HG02840 (cell line): ENCODE results near the gene PHTF1.

ENCODE experiments used
- ATAC-seq: cut with Tn5 transposase; IDR thresholded peaks from one replicate; pipeline ENCODE4 v1.9.1; 2021; ENCODE audit warnings: mild to moderate bottlenecking, moderate library complexity, moderate number of reproducible peaks; ENCODE audit not compliant: unreplicated experiment, low FRiP score

The PHTF1 gene

DNA sequence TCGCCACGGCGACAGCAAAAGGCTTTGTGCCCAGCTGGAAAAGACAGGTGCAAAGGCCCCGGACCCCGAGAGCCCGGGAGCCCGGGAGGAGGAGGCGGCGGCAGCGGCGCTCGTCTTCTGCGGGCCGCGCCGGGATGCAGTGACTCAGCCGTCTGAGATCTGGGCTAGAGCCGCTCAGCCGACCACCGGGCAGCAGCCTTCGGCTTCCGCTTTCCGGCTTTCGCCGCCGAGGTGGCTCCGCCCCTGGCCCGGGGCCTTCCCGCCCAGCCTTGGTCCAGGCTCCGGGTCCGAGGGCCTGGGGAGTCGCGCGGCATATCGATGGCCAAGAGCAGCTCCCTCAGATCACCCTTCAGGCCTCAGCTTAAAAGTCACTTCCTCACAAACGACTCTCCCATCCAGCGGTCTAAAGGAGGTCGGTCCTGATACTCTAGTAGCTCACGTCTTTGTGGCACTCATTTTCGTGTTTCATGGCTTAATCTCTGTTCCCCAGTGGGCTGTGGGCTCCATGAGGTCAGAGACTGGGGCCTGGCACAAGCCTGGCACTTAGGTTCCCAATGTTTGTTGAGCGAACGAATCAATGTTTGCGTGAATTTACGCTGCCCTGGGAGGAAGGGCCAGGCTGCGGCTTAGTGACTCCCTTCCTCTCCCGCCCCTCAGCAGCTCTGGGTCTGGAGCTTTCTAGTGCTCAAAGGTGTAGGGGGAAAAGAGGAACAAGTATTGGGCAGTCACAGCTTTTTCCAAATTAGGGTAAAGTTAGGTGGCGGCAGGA lies at the start of gene PHTF1:
Gene PHTF1 (minus strand): TSS at position 154 of the 769 bp plus-strand sequence. CDS start 783 bp downstream, outside the sequence.
- peak; percentile 85 for ATAC-seq

DNA sequence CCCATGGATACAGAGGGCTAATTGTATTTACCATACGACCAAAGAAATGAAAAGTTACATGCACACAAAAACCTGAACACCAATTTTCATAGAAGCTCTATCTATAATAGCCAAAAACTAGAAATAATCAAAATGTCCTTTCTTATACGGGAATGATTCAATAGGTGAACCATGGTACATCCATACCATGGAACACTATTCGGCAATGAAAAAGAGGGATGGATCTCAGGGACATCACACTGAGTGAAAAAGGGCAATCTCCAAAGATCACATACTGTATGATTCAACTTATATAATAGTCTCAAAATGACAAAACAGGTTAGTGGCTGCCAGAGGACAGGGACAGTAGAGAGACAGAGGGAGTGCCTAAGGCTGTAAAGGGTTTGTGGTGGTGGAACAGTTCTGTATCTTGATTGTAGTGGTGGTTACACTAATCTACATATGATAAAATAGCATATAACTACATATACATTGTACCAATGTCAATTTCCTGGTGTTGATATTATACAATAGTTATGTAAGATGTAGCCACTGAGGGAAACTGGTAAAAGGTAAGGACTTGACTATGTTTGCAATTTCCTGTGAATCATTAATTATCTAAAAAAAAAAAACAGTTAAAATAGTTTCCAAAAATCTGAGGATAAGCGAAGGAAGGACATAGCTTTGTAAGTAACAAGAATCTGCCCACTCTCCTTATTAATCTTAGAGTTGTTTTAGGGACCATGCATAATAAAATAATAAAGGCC lies 49.3 kb upstream of the PHTF1 start:
- ATAC-seq, result no peak

GRCh38 chr1:113805639-113806038 lies 46.4 kb upstream of the PHTF1 start:
- no peak for ATAC-seq

DNA sequence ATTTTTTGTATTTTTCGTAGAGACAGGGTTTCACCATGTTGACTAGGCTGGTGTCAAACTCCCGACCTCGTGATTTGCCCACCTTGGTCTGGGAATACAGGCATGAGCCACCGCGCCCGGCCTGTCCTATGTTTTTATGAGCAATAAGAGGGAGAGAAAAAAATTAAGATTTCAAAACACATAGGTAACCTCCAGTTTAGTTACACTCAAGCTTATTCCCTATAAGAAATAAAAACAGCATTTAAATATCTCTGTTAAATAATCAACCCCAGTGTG lies 45.9 kb upstream of the PHTF1 start:
- ATAC-seq, result no peak

GRCh38 chr1:113804421-113805255 lies 45.4 kb upstream of the PHTF1 start:
- no peak for ATAC-seq

GRCh38 chr1:113802367-113803007 lies 43.2 kb upstream of the PHTF1 start:
- ATAC-seq, result no peak

GRCh38 chr1:113800487-113800886 lies 41.2 kb upstream of the PHTF1 start:
- ATAC-seq, result no peak

DNA sequence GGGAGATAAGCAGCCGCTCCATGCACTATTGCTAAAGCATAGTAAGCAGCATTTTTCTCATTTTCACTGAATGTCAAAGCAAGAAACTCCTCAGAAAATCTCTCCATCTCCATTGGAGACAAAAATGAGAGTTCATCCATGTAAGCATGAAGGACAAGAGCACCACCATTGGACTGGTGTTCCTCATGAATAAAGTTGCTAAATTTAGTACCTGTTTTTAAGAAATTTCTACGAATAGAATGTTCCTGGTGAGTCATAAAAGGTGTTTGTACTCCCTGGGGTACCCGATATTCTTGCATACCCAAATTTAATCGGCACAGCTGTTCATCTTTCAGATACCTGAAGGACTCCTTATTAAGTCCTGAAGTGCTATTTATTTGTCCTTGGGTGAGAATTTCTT lies 38.2 kb upstream of the PHTF1 start:
- ATAC-seq, result no peak

GRCh38 chr1:113793878-113794834 lies 34.9 kb upstream of the PHTF1 start:
- peak; percentile 88 for ATAC-seq

GRCh38 chr1:113792986-113793385 lies 33.7 kb upstream of the PHTF1 start:
- ATAC-seq, result no peak

- ATAC-seq, result no peak
Measured at GRCh38 chr1:113792471-113792870, 33.2 kb upstream of the PHTF1 start.

DNA sequence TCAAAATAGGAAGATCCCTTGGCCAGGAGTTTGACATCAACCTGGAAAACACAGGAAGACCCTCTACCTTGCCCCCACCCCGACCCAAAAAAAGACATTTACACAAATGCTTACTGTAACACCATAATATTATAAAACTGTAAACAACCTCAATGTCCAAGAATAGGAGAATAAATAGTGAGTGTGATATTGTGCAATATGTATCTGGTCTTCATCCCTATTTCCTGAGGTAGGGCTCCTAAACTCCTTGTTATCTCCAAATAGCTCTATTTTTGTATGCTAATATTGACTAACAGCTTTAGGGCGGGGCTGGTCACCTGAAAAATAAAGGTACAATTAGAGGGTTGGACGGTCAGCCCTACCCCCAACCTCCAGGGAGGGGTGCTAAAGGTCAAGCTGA lies 29.5 kb upstream of the PHTF1 start:
- no peak for ATAC-seq

- no peak for ATAC-seq
Measured at GRCh38 chr1:113787663-113788062, 28.4 kb upstream of the PHTF1 start.

DNA sequence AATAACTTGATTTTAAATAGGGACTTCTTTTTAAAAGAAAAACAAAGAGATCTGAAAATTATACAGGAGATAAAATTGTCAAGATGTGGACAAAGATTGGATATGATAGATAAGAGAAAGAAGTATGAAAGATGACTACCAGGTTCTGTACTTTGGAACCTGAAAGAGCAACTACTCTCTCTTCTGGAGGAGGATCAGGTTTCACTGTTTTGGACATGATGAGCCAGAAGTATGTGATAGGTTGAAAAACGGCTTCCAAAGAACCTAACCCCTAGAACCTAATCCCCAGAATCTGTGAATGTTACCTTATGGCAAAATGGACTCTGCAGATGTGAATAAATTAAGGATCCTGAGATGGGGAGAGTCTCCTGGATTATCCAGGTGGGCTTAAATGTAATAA lies 26.8 kb upstream of the PHTF1 start:
- no peak for ATAC-seq

- ATAC-seq, result peak; percentile 69
Measured at GRCh38 chr1:113784104-113784779, 25.0 kb upstream of the PHTF1 start.

- ATAC-seq, result peak; percentile 63
Measured at GRCh38 chr1:113783254-113784103, 24.2 kb upstream of the PHTF1 start.

DNA sequence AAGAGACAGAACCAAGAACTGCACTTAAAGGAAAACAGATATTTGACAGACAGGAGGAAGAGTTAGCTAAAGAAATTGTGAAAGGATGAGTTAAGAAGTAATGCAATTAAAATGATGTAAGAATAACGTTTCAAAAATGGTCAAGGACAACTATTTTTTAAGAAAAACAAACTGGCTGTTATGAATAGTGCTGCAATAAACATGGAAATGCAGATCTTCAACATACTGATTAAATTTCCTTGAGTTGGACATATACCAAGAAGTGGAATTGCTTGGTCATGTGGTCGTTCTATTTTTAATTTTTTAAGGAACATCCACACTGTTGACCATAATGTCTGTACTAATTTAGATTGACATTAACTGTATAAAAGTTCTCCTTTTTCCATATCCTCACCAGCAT lies 23.1 kb upstream of the PHTF1 start:
- no peak for ATAC-seq
